SH-SY5Y (cell line): Measurements from ENCODE around the gene SOX1.

ENCODE experiments used
- GATA2 ChIP-seq: IDR thresholded peaks from 2 replicates; pipeline ENCODE4 v1.6.1; 2011; ENCODE audit warnings: mild to moderate bottlenecking, low read depth, low read length
- GATA3 ChIP-seq: IDR thresholded peaks from 2 replicates; pipeline ENCODE4 v1.6.1; 2011; ENCODE audit warnings: low read depth, mild to moderate bottlenecking, low read length, moderate library complexity

DNA sequence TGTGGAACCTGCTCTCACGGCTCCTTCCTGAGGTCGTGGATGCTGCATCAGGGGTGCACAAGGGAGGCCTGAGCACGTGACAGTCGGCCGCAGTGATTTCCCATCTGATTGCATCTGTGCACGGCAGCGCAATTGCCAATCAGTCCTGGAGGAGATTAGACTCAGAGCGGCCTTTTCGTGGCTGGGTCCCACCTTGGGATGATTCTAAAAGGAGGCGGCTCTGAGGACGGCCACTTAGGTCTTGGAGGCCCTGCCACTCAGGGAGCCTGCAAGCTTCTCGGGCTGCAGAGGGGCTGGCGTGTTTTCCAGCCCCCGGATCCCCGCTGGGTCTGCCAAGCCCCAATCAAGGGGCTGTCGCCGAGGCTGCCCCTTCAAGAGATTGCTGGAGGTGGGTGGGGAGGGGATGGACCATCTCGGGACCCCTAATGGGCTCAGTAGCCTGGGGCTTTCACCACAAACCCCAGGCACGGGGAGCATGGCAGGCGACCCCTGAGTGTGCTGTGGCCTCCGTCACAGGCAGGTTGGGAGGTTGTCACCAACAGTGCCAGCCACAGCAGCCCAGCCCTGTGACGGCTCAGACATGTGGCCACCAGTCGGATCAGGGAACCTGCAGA, 51.6 kb downstream of the SOX1 start:
- TF ChIP-seq GATA2 (no peak), GATA3 (no peak)
